GM20431 (cell line): ENCODE results near the gene SF3A1.

Experiments used
- in situ Hi-C: fragments of 300-500 bp; cut with MseI, MboI; formaldehyde crosslinking; loops from one replicate; pipeline ENCODE4 v1.15.0; 2020; ENCODE audit warnings: low sequenced_read_pairs; ENCODE audit not compliant: unreplicated experiment

SF3A1 gene

DNA sequence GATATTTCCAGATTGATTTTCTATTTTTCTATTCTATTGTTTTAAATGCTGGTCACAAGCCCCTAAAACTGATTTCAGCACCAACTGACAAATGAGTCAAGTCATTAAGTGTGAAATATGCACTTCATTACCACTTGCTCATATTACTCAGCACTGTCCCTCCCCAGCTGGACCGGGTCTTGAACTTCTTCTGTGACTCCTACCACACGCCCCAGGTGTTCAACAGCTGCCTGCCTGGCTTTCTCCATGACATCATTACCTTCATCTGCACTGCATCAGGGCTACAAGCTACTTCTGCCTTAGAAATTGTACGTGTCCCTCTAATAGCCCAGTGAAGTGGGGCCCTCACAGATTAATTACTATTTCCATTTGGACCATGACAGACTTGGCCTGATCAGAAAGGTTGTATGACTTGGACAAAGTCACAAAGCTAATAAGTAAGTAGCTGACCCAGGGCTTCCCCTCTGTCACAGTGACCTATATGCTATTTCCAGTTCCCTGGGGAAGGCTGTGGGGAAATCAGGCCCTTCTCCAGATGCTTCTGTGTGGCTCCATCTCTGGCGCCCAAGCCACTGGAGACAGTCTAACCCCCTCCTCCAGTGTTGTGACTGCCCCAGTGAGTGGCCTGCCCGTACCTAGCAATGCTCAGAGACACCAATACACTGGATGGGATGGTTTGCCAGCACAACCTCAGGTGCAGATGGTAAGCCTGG lies 48.0 kb downstream of the SF3A1 start:
- in situ Hi-C loops, result no loop called here

DNA sequence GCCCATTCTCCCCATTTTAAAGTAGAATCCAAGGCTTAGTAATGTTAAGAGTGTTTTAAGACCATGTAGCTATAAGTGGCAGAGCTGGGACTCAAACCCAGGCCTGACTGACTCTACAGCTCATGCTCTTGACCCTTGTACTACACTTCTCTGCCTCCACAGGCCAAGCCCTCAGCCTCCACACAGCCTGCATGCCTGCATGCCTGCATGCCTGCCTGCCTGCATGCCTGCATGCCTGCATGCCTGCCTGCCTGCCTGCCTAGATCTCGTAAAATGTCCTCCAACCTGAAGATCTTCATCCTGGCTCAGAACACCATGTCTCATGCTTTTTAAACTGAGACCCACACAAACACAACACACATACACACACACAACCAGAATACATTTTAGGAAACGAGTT lies 48.6 kb downstream of the SF3A1 start:
- in situ Hi-C loops, result no loop called here

GRCh38 chr22:30307041-30307574 lies 49.6 kb downstream of the SF3A1 start:
- in situ Hi-C loops, result no loop called here

DNA sequence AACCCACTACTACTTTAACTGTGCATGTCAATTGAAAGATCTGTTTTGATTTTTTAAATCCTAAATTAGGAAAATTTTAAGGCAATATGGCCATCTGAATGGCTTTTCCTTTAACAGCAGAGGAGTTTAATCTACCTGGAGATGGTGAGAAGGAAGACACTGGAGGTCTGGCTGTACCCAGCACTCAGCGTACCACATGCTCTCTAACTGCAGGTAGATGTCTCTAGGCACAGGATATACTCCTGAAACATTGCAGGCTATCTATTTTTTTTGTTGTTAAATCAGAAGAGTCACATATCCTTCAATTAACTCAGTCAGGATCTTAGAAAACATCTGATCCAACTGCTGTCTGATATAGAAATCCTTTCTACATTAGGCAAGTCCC lies 50.1 kb downstream of the SF3A1 start:
- in situ Hi-C loops, result no loop called here

DNA sequence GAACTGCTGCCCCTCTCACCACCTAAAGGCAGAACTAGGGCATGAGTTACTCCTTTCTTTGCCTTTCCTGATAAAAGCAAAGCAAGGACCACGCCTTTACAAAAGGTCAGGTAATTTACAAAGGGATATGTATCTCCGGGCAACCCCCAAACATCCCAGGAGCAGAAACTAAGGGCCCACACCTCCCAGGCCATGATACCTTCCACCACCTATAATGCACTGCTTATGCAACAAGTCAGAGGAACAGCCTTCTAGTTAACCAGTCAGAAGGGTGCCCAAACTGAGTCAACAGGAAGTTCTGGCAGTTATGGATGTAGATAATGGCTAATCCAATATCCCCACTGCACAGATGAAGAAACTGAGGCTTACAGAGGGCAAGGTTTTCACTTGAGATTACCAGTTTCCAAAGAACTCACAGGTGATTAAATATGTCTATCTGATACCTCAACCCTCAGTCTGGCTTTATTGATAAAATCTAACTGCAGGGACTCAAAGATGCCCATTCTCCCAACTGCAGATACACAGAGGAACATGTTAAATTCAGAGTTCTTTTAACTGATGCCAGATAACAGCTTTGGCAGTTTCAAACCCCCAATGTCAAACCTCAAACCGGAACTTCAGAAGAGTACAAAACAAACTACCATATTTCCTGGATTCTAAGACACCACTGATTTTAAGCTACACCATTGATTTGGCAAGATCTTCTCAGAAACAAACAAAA lies 50.6 kb downstream of the SF3A1 start:
- in situ Hi-C loops, result no loop called here

DNA sequence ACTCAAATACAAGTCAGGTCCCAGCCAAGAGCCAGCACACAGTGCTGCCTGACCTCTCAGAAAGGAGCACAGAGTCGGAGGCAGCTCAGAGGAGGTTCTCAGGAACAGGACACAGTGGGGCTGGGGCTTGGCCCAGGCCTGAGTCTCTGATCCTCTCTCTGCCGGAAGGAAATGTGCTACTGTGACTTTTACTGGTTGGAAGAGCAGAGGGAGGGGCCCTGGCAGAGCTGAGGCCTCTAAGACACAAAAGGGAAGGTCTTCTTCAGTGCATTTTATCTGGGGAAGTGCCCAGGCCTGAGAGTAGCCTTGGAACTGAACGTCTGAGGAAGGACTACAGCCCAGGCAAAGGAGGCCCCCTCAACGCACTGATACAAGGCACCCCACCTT lies 51.2 kb downstream of the SF3A1 start:
- in situ Hi-C loops, result no loop called here

- in situ Hi-C loops, result no loop called here
Measured at GRCh38 chr22:30304495-30305244, 52.0 kb downstream of the SF3A1 start.

- in situ Hi-C loops, result no loop called here
Measured at GRCh38 chr22:30302810-30303138, 53.9 kb downstream of the SF3A1 start.

DNA sequence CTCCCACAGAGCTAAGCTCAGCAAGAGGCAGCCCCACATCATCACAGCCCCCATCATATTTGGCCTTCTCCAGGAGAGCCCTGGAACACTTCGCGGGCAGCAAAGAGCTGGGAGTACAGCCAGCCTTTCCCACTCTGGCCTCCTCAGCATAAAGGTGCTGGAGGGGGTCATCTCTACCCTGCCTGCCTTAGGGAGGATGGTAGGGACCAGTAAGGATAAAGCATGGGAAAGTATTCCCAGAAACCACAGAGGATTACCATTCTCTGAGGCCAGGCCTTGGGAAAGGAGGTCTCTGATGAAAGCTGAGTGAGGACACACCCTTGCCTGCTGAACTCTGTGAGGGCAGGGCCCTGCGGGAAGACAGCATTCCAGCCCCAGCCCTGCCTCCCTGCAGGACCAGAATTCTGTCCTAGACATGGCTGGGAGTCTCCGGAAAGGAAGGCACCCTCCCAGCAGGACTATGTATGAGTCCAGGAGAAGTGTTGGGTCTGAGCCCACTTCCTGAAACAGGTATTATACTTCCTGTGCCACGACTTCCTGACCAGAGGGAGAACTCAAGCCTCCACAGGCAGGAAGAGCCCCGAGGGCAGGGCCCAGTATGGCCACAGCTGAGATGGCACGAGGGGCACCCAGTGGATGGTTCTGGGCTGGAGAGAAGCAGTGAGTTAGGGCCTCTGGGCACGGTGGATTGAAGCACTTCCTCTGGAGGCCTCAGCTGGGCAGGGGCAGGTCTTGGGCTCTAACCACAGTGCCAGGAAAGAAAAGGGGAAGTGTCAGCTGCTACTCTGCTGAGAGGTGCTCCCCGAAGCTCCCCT lies 54.5 kb downstream of the SF3A1 start:
- in situ Hi-C loops, result no loop called here

- in situ Hi-C loops, result no loop called here
Measured at GRCh38 chr22:30299322-30299721, 57.4 kb downstream of the SF3A1 start.

GRCh38 chr22:30297991-30298701 lies 58.5 kb downstream of the SF3A1 start:
- in situ Hi-C loops, result no loop called here

GRCh38 chr22:30297276-30297990 lies 59.3 kb downstream of the SF3A1 start:
- in situ Hi-C loops, result no loop called here

DNA sequence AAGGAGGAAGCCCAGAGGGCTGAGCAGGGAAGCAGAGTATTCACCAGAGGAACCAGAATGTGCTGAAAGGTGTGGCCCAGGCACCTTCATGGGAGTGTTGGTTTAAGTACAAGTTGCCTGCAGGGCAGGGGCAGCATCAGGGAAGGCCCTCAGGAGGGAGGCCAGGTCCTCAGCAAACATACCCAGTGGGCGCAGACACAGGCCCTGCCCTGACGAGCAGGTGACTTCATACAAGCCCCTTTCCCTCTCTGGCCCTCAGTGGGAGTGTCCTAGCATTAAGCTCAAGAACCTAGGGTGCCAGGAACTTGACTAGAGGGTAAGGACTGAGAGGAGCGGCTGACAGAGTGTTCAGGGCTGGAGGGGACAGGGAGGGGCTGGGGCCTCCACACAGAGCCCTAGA lies 59.9 kb downstream of the SF3A1 start:
- in situ Hi-C loops, result no loop called here

- in situ Hi-C loops, result no loop called here
Measured at GRCh38 chr22:30296324-30296723, 60.4 kb downstream of the SF3A1 start.

DNA sequence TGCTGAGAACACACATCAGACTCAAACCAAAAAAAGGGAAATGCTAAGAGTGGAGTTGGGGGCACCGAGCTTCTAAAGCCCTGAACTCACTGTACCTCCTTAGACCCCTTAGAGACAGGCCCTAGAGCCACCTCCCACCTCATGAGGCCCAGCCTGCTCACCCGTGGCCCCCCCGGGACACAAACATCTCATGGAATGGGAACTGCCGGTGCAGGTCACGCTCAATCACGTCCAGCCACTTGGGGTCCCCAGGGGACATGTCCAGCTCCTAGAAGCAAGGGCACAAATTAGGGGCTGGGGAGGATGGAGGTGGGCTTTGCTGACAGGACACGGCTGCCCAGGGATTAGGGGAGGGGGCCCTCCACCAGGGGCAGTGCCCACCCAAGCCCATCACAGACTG lies 61.1 kb downstream of the SF3A1 start:
- in situ Hi-C loops, result no loop called here

GRCh38 chr22:30294830-30295229 lies 61.9 kb downstream of the SF3A1 start:
- in situ Hi-C loops, result no loop called here

- in situ Hi-C loops, result no loop called here
Measured at GRCh38 chr22:30294066-30294465, 62.6 kb downstream of the SF3A1 start.

DNA sequence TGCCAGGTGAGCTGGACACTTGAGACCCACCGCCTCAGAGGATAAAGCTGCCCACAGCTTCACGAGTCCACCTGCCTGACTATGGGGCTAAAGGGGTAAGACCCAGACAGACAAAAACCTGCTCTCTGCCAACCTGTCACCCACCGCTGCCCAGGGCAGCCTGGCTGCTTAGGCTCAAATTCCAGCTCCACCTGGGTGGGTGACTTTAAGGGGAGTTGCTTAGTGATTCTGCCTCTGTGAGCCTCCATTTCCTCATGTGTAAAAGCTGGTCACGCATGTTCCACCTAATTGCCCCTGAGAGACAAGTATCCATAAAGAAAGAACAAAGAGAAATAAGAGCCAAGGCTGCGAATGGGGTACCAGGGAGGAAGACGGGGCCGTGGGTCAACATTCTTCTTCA lies 63.7 kb downstream of the SF3A1 start:
- in situ Hi-C loops, result no loop called here
